H9 (cell line): ENCODE measurements around the gene TSPEAR. TPM values are rescaled to one million over a fixed set of nuclear protein-coding genes. Genes with fewer than 3 reads are reported as not detected.
A peak's percentile ranks its signal among the peaks of the same experiment; 100 is the strongest.

ENCODE experiments used
- DNase-seq: peaks from one replicate; pipeline ENCODE4 v3.0.0-alpha.2; 2017
- H2AFZ ChIP-seq: one replicate; pipeline ENCODE4 v1.6.1; 2013; ENCODE audit warnings: mild to moderate bottlenecking, low read length, control low read depth, moderate library complexity
- H2AK5ac ChIP-seq: 2 replicates; pipeline ENCODE4 v1.6.1; 2013; ENCODE audit warnings: low read length, control low read depth, mixed read lengths; ENCODE audit not compliant: insufficient read length
- H2BK120ac ChIP-seq: one replicate; pipeline ENCODE4 v1.6.1; 2013; ENCODE audit warnings: low read depth, mild to moderate bottlenecking, low read length, control low read depth, inconsistent platforms; ENCODE audit not compliant: poor library complexity, severe bottlenecking
- H2BK12ac ChIP-seq: 2 replicates; pipeline ENCODE4 v1.6.1; 2013; ENCODE audit warnings: low read length, control low read depth, mixed read lengths, low read depth; ENCODE audit not compliant: insufficient read length
- H2BK15ac ChIP-seq: 2 replicates; pipeline ENCODE4 v1.6.1; 2013; ENCODE audit warnings: low read depth, low read length, control low read depth
- H2BK20ac ChIP-seq: one replicate; pipeline ENCODE4 v1.6.1; 2013; ENCODE audit warnings: low read depth, mild to moderate bottlenecking, low read length, control low read depth, inconsistent platforms; ENCODE audit not compliant: poor library complexity, severe bottlenecking
- H2BK5ac ChIP-seq: 2 replicates; pipeline ENCODE4 v1.6.1; 2013; ENCODE audit warnings: low read length, control low read depth, mixed read lengths; ENCODE audit not compliant: insufficient read length
- H3K14ac ChIP-seq: 2 replicates; pipeline ENCODE4 v1.6.1; 2013; ENCODE audit warnings: low read length, control low read depth; ENCODE audit not compliant: insufficient read depth
- H3K18ac ChIP-seq: 2 replicates; pipeline ENCODE4 v1.6.1; 2013; ENCODE audit warnings: low read depth, mild to moderate bottlenecking, mixed read lengths, low read length, control low read depth; ENCODE audit not compliant: insufficient read length
- H3K23ac ChIP-seq: 2 replicates; pipeline ENCODE4 v1.6.1; 2013; ENCODE audit warnings: low read length, control low read depth, mixed read lengths, low read depth; ENCODE audit not compliant: insufficient read length
- H3K23me2 ChIP-seq: 2 replicates; pipeline ENCODE4 v1.6.1; 2013; ENCODE audit warnings: low read depth, mild to moderate bottlenecking, mixed read lengths, low read length, control low read depth; ENCODE audit not compliant: insufficient read length, poor library complexity, severe bottlenecking
- H3K27ac ChIP-seq: 2 replicates; pipeline ENCODE4 v1.5.1; 2013; ENCODE audit warnings: low read length, control low read depth, mixed read lengths, low read depth; ENCODE audit not compliant: insufficient read length
- H3K27me3 ChIP-seq: 2 replicates; pipeline ENCODE4 v1.6.1; 2013; ENCODE audit warnings: low read length, control low read depth, inconsistent platforms; ENCODE audit not compliant: insufficient read depth
- H3K4ac ChIP-seq: 2 replicates; pipeline ENCODE4 v1.6.1; 2013; ENCODE audit warnings: low read depth, mild to moderate bottlenecking, control low read depth, inconsistent platforms, low read length, moderate library complexity
- H3K4me1 ChIP-seq: 2 replicates; pipeline ENCODE4 v1.6.1; 2013; ENCODE audit warnings: low read length, control low read depth, inconsistent platforms; ENCODE audit not compliant: insufficient read depth
- H3K4me2 ChIP-seq: 2 replicates; pipeline ENCODE4 v1.6.1; 2013; ENCODE audit warnings: low read length, control low read depth, mixed read lengths; ENCODE audit not compliant: insufficient read length, insufficient read depth
- H3K56ac ChIP-seq: 2 replicates; pipeline ENCODE4 v1.6.1; 2013; ENCODE audit warnings: low read depth, mild to moderate bottlenecking, mixed read lengths, low read length, control low read depth; ENCODE audit not compliant: insufficient read length
- H3K79me1 ChIP-seq: 2 replicates; pipeline ENCODE4 v1.6.1; 2013; ENCODE audit warnings: low read depth, mild to moderate bottlenecking, moderate library complexity, low read length, control low read depth, inconsistent platforms; ENCODE audit not compliant: insufficient read depth, poor library complexity, severe bottlenecking
- H3K79me2 ChIP-seq: 2 replicates; pipeline ENCODE4 v1.6.1; 2013; ENCODE audit warnings: low read length, control low read depth, inconsistent platforms; ENCODE audit not compliant: insufficient read depth
- H3K9ac ChIP-seq: 2 replicates; pipeline ENCODE4 v1.6.1; 2013; ENCODE audit warnings: low read length, control low read depth, mixed read lengths; ENCODE audit not compliant: insufficient read length; ENCODE audit errors: extremely low read depth
- H3K9me3 ChIP-seq: one replicate; pipeline ENCODE4 v1.6.1; 2013; ENCODE audit warnings: low read depth, low read length, inconsistent platforms; ENCODE audit not compliant: control insufficient read depth
- H3T11ph ChIP-seq: one replicate; pipeline ENCODE4 v1.6.1; 2013; ENCODE audit warnings: mild to moderate bottlenecking, low read length, control low read depth, inconsistent platforms
- H4K20me1 ChIP-seq: one replicate; pipeline ENCODE4 v1.6.1; 2013; ENCODE audit not compliant: control insufficient read depth, insufficient read length, insufficient read depth
- H4K5ac ChIP-seq: 2 replicates; pipeline ENCODE4 v1.6.1; 2013; ENCODE audit warnings: low read depth, mild to moderate bottlenecking, mixed read lengths, low read length, control low read depth; ENCODE audit not compliant: insufficient read length
- H4K8ac ChIP-seq: replicated peaks from 2 replicates; pipeline ENCODE4 v1.6.1; 2013; ENCODE audit warnings: low read length, control low read depth, mixed read lengths, low read depth; ENCODE audit not compliant: insufficient read length
- H4K91ac ChIP-seq: 2 replicates; pipeline ENCODE4 v1.6.1; 2013; ENCODE audit warnings: low read depth, mild to moderate bottlenecking, moderate library complexity, mixed read lengths, low read length, control low read depth; ENCODE audit not compliant: insufficient read length
- H3K27ac Mint-ChIP-seq, 3 experiments: 2 replicates in 2 of 3; 3 replicates in 1 of 3; pipeline ENCODE4 v1.8.0; 2020 to 2021; ENCODE audit warnings: mixed read lengths in 3 of 3, mild to moderate bottlenecking in 1 of 3, moderate library complexity in 1 of 3
- H3K27me3 Mint-ChIP-seq: 2 replicates; pipeline ENCODE4 v1.8.0; 2021; ENCODE audit warnings: low read depth, mild to moderate bottlenecking, moderate library complexity, mixed read lengths
- H3K36me3 Mint-ChIP-seq, 3 experiments: 2 replicates in 2 of 3; 3 replicates in 1 of 3; pipeline ENCODE4 v1.8.0; 2020 to 2021; ENCODE audit warnings: low read depth in 3 of 3, mixed read lengths in 3 of 3; ENCODE audit not compliant: insufficient read depth in 1 of 3
- H3K4me1 Mint-ChIP-seq, 2 experiments: 2 replicates each; pipeline ENCODE4 v1.8.0; 2020; ENCODE audit warnings: mixed read lengths in 2 of 2
- H3K4me3 Mint-ChIP-seq, 2 experiments: 2 replicates in 1 of 2; 3 replicates in 1 of 2; pipeline ENCODE4 v1.8.0; 2020 to 2021; ENCODE audit warnings: mild to moderate bottlenecking in 2 of 2, mixed read lengths in 2 of 2, moderate library complexity in 1 of 2
- H3K9me3 Mint-ChIP-seq, 2 experiments: 2 replicates in 1 of 2; 3 replicates in 1 of 2; pipeline ENCODE4 v1.8.0; 2020; ENCODE audit warnings: mild to moderate bottlenecking in 2 of 2, mixed read lengths in 2 of 2, moderate library complexity in 1 of 2
- CTCF ChIP-seq: fragments of 200-600 bp; sonication (generic); conservative IDR thresholded peaks from 3 replicates; pipeline ENCODE4 v1.8.0; 2021; ENCODE audit warnings: antibody characterized with exemption, mild to moderate bottlenecking
- WGBS: extraction: QIAGEN DNeasy Blood & Tissue Kit; methylation state at CpG from one replicate; pipeline ENCODE4 v1.1.7; 2013; ENCODE audit warnings: missing lambda C conversion rate, low lambda C conversion rate, mixed read lengths; ENCODE audit not compliant: insufficient read length; ENCODE audit errors: extremely low coverage; 5-methylcytosine and 5-hydroxymethylcytosine counted together
- total RNA-seq: library from RNA; stranded (reverse); gene quantifications from 2 replicates; pipeline ENCODE4 v1.2.1, GENCODE V29; 2021

TSPEAR gene
- total RNA-seq, 1 experiment from 2014 or later = 1.3 TPM

GRCh38 chr21:44682580-44683151, 28.7 kb downstream of the TSPEAR start:
- no peaks in the 10 kb centered on the region for H3K27me3 ChIP-seq
- no peak overlapping the region for H3K9ac ChIP-seq
- H2BK15ac ChIP-seq = no peak overlapping the region
- Mint-ChIP-seq H3K9me3 (peaks cover 0 to 4% of the 10 kb centered on the region in 2 experiments; a peak in 2 of 5 replicates), H3K4me3 (no peak overlapping the region; a peak in 1 of 5 replicates), H3K27ac (no peak overlapping the region; a peak in 1 of 7 replicates), H3K27me3 (peaks cover 30% of the 10 kb centered on the region), H3K4me1 (peaks cover 25 to 29% of the 10 kb centered on the region in 2 experiments), H3K36me3 (no peaks in the 10 kb centered on the region)
- TF ChIP-seq CTCF = no peak
- no peak overlapping the region for H4K91ac ChIP-seq
- no peaks in the 10 kb centered on the region for H4K20me1 ChIP-seq
- H3K4me1 ChIP-seq = peaks cover 5% of the 10 kb centered on the region; the same call in 1 of the 2 replicates
- peak; percentile 24 for DNase-seq
- no peak overlapping the region for H3T11ph ChIP-seq
- no peak overlapping the region for H4K8ac ChIP-seq
- H2BK12ac ChIP-seq = no peak overlapping the region
- H2AK5ac ChIP-seq = no peak overlapping the region
- no peaks in the 10 kb centered on the region for H3K79me1 ChIP-seq
- no peak overlapping the region for H2AFZ ChIP-seq
- H3K79me2 ChIP-seq = no peaks in the 10 kb centered on the region
- no peaks in the 10 kb centered on the region for H3K9me3 ChIP-seq
- H2BK20ac ChIP-seq = no peak overlapping the region
- H3K4me2 ChIP-seq = no peak overlapping the region
- H3K56ac ChIP-seq = no peak overlapping the region
- H4K5ac ChIP-seq = no peak overlapping the region
- H3K27ac ChIP-seq = no peak overlapping the region
- WGBS = no CpG with 5 or more reads among the region's 15 CpGs
- no peak overlapping the region for H3K14ac ChIP-seq
- no peak overlapping the region for H2BK5ac ChIP-seq
- no peak overlapping the region for H2BK120ac ChIP-seq
- no peak overlapping the region for H3K23ac ChIP-seq
- H3K4ac ChIP-seq = no peak overlapping the region
- H3K23me2 ChIP-seq = no peaks in the 10 kb centered on the region
- no peak overlapping the region for H3K18ac ChIP-seq
